Mononuclear cell (primary cell): ENCODE results near the gene CEP131. TPM values are rescaled to one million over a fixed set of nuclear protein-coding genes. Genes with fewer than 3 reads are reported as not detected.

Experiments used
- H3K27me3 ChIP-seq: 2 replicates; pipeline ENCODE4 v1.6.0; 2011; ENCODE audit warnings: low read length, control low read depth; ENCODE audit not compliant: insufficient read depth
- H3K4me1 ChIP-seq: 2 replicates; pipeline ENCODE4 v1.5.1; 2011; ENCODE audit warnings: mild to moderate bottlenecking, low read length, control low read depth; ENCODE audit not compliant: insufficient read depth
- H3K4me3 ChIP-seq: 2 replicates; pipeline ENCODE4 v1.5.1; 2011; ENCODE audit warnings: mild to moderate bottlenecking, low read length, moderate library complexity
- H3K9me3 ChIP-seq: 2 replicates; pipeline ENCODE4 v1.5.1; 2011; ENCODE audit warnings: low read depth, mild to moderate bottlenecking, control low read depth, low read length
- total RNA-seq: library from RNA; depleted of rRNA; stranded (reverse); fragments of >200 nt; gene quantifications from one replicate; pipeline ENCODE4 v1.2.3, GENCODE V29; 2012

Gene CEP131
- total RNA-seq, 1 donor: 4.8 TPM

GRCh38 chr17:81187120-81187519 is 35.6 kb downstream of the CEP131 start:
- Histone ChIP-seq H3K27me3 (no peaks in the 10 kb centered on the region), H3K9me3 (no peaks in the 10 kb centered on the region), H3K4me1 (no peaks in the 10 kb centered on the region)

GRCh38 chr17:81186203-81186602 is 36.6 kb downstream of the CEP131 start:
- Histone ChIP-seq H3K4me1 (no peaks in the 10 kb centered on the region), H3K9me3 (no peaks in the 10 kb centered on the region), H3K4me3 (no peak overlapping the region), H3K27me3 (no peaks in the 10 kb centered on the region)

More at GRCh38 chr17:81187120-81187519, 35.6 kb downstream of the CEP131 start:
- no peak overlapping the region for H3K4me3 ChIP-seq

GRCh38 chr17:81184555-81184954 is 38.2 kb downstream of the CEP131 start:
- H3K4me3 ChIP-seq: no peak overlapping the region
- no peaks in the 10 kb centered on the region for H3K9me3 ChIP-seq
- H3K4me1 ChIP-seq: no peaks in the 10 kb centered on the region
- H3K27me3 ChIP-seq: no peaks in the 10 kb centered on the region

GRCh38 chr17:81183807-81184206 is 39.0 kb downstream of the CEP131 start:
- H3K4me1 ChIP-seq: no peaks in the 10 kb centered on the region
- no peak overlapping the region for H3K4me3 ChIP-seq
- no peaks in the 10 kb centered on the region for H3K27me3 ChIP-seq
- no peaks in the 10 kb centered on the region for H3K9me3 ChIP-seq

GRCh38 chr17:81183316-81183715 is 39.4 kb downstream of the CEP131 start:
- no peak overlapping the region for H3K4me3 ChIP-seq
- no peaks in the 10 kb centered on the region for H3K4me1 ChIP-seq
- H3K27me3 ChIP-seq: no peaks in the 10 kb centered on the region
- no peaks in the 10 kb centered on the region for H3K9me3 ChIP-seq

- Histone ChIP-seq H3K27me3 (no peaks in the 10 kb centered on the region), H3K4me3 (no peak overlapping the region), H3K4me1 (no peaks in the 10 kb centered on the region), H3K9me3 (no peaks in the 10 kb centered on the region)
These were observed 40.2 kb downstream of the CEP131 start for GRCh38 chr17:81182596-81182995.

GRCh38 chr17:81181811-81182185 is 41.0 kb downstream of the CEP131 start:
- Histone ChIP-seq H3K4me3 (no peak overlapping the region), H3K27me3 (no peaks in the 10 kb centered on the region), H3K4me1 (no peaks in the 10 kb centered on the region), H3K9me3 (no peaks in the 10 kb centered on the region)

- H3K27me3 ChIP-seq: no peaks in the 10 kb centered on the region
- H3K4me3 ChIP-seq: no peak overlapping the region
- H3K9me3 ChIP-seq: no peaks in the 10 kb centered on the region
- no peaks in the 10 kb centered on the region for H3K4me1 ChIP-seq
These were observed 41.6 kb downstream of the CEP131 start for GRCh38 chr17:81180836-81181810.

GRCh38 chr17:81179861-81180260 is 42.9 kb downstream of the CEP131 start:
- H3K4me1 ChIP-seq: no peaks in the 10 kb centered on the region
- no peak overlapping the region for H3K4me3 ChIP-seq
- no peaks in the 10 kb centered on the region for H3K9me3 ChIP-seq

GRCh38 chr17:81179220-81179619 is 43.5 kb downstream of the CEP131 start:
- H3K4me3 ChIP-seq: no peak overlapping the region
- H3K4me1 ChIP-seq: no peaks in the 10 kb centered on the region
- H3K27me3 ChIP-seq: no peaks in the 10 kb centered on the region
- no peaks in the 10 kb centered on the region for H3K9me3 ChIP-seq

More at GRCh38 chr17:81179861-81180260, 42.9 kb downstream of the CEP131 start:
- H3K27me3 ChIP-seq: no peaks in the 10 kb centered on the region

GRCh38 chr17:81178136-81179091 is 44.4 kb downstream of the CEP131 start:
- no peaks in the 10 kb centered on the region for H3K9me3 ChIP-seq
- no peaks in the 10 kb centered on the region for H3K27me3 ChIP-seq
- no peaks in the 10 kb centered on the region for H3K4me1 ChIP-seq
- no peak overlapping the region for H3K4me3 ChIP-seq

- no peaks in the 10 kb centered on the region for H3K9me3 ChIP-seq
- H3K4me1 ChIP-seq: no peaks in the 10 kb centered on the region
- H3K4me3 ChIP-seq: no peak overlapping the region
- no peaks in the 10 kb centered on the region for H3K27me3 ChIP-seq
These were observed 46.1 kb downstream of the CEP131 start for GRCh38 chr17:81176666-81177065.

GRCh38 chr17:81173762-81174155 is 49.0 kb downstream of the CEP131 start:
- Histone ChIP-seq H3K4me1 (no peaks in the 10 kb centered on the region), H3K9me3 (no peaks in the 10 kb centered on the region), H3K4me3 (no peak overlapping the region), H3K27me3 (no peaks in the 10 kb centered on the region)

GRCh38 chr17:81173052-81173761 is 49.6 kb downstream of the CEP131 start:
- Histone ChIP-seq H3K9me3 (no peaks in the 10 kb centered on the region), H3K4me1 (no peaks in the 10 kb centered on the region)

More at GRCh38 chr17:81173052-81173761, 49.6 kb downstream of the CEP131 start:
- Histone ChIP-seq H3K27me3 (no peaks in the 10 kb centered on the region), H3K4me3 (no peak overlapping the region)
